Measurements from ENCODE around the gene MAGEA8. TPM values are rescaled to one million over a fixed set of nuclear protein-coding genes. Genes with fewer than 3 reads are reported as not detected.

Gene MAGEA8
- total RNA-seq, 1 experiment from 2014 or later: not detected

DNA sequence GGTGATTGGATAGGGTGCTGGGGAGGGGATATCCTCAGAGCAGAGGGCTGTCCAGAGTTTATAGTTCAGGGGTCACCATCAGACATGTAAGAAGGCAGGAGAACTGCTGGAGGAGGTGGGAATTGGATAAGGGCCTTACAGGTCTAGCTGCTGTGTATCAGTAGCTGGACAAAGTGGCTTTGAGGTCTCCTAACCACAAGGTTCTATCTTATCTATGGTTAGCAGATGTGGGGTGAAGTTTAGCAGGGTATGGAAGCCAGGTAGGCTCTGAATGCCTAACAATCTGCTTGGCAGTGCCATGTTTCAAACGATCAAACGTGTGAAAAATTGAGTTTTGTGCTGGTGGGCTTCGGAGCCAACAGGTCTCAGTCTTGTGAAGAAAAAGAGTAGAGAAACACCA, 32.1 kb upstream of the MAGEA8 start:
- H3K4ac ChIP-seq (ENCODE audit: low read depth, low read length): no peak overlapping the region
- H3K23ac ChIP-seq (ENCODE audit: insufficient read length, low read depth, low read length): no peak overlapping the region
- H3K9me3 Mint-ChIP-seq: peaks cover 73 to 80% of the 10 kb centered on the region in 2 experiments
- no peaks in the 10 kb centered on the region for H3K27me3 Mint-ChIP-seq (ENCODE audit: low read depth)
- H3K4me2 ChIP-seq (ENCODE audit: insufficient read depth, insufficient read length, low read length): no peak overlapping the region
- H3K4me3 Mint-ChIP-seq: no peak overlapping the region
- no peaks in the 10 kb centered on the region for H3K79me2 ChIP-seq (ENCODE audit: insufficient read depth, low read length)
- H3K36me3 Mint-ChIP-seq (ENCODE audit: insufficient read depth in 1 of 3, low read depth in 3 of 3): peaks cover 1 to 8% (median 3%) of the 10 kb centered on the region in 3 experiments; a peak in 5 of 7 replicates
- H2BK120ac ChIP-seq (ENCODE audit: low read depth, low read length, poor library complexity, severe bottlenecking): no peak overlapping the region
- H4K91ac ChIP-seq (ENCODE audit: insufficient read length, low read depth, low read length): no peak overlapping the region
- no peak for DNase-seq
- H2AFZ ChIP-seq (ENCODE audit: low read length): no peak overlapping the region
- no peaks in the 10 kb centered on the region for H3K27me3 ChIP-seq (ENCODE audit: insufficient read depth, low read length)
- H3K56ac ChIP-seq (ENCODE audit: insufficient read length, low read depth, low read length): no peak overlapping the region
- no peaks in the 10 kb centered on the region for H3K79me1 ChIP-seq (ENCODE audit: insufficient read depth, low read depth, low read length, poor library complexity, severe bottlenecking)
- no peak overlapping the region for H2BK15ac ChIP-seq (ENCODE audit: low read depth, low read length)
- H3K23me2 ChIP-seq (ENCODE audit: insufficient read length, low read depth, low read length, poor library complexity, severe bottlenecking): no peaks in the 10 kb centered on the region
- peaks cover 51% of the 10 kb centered on the region for H3K9me3 ChIP-seq (ENCODE audit: control insufficient read depth, low read depth, low read length)
- H3K9ac ChIP-seq (ENCODE audit: extremely low read depth, insufficient read length, low read length): no peak overlapping the region
- WGBS (ENCODE audit: extremely low coverage, insufficient read length, low lambda C conversion rate): no CpG with 5 or more reads among the region's 3 CpGs
- no peak overlapping the region for H3K27ac ChIP-seq (ENCODE audit: insufficient read length, low read depth, low read length)
- H2BK12ac ChIP-seq (ENCODE audit: insufficient read length, low read depth, low read length): no peak overlapping the region
- no peaks in the 10 kb centered on the region for H4K20me1 ChIP-seq (ENCODE audit: control insufficient read depth, insufficient read depth, insufficient read length)
- no peak overlapping the region for H4K5ac ChIP-seq (ENCODE audit: insufficient read length, low read depth, low read length)
- no peaks in the 10 kb centered on the region for H3K4me1 ChIP-seq (ENCODE audit: insufficient read depth, low read length)
- H3T11ph ChIP-seq (ENCODE audit: low read length): no peak overlapping the region
- no peak overlapping the region for H3K18ac ChIP-seq (ENCODE audit: insufficient read length, low read depth, low read length)
- H4K8ac ChIP-seq (replicated peaks; ENCODE audit: insufficient read length, low read depth, low read length): no peak overlapping the region
- no peak overlapping the region for H2BK5ac ChIP-seq (ENCODE audit: insufficient read length, low read length)
- no peak overlapping the region for H2AK5ac ChIP-seq (ENCODE audit: insufficient read length, low read length)
- no peak overlapping the region for H2BK20ac ChIP-seq (ENCODE audit: low read depth, low read length, poor library complexity, severe bottlenecking)
- peaks cover 15% of the 10 kb centered on the region in 2 experiments for H3K4me1 Mint-ChIP-seq
- no peak overlapping the region for H3K14ac ChIP-seq (ENCODE audit: insufficient read depth, low read length)
- TF ChIP-seq, protein P1, sequence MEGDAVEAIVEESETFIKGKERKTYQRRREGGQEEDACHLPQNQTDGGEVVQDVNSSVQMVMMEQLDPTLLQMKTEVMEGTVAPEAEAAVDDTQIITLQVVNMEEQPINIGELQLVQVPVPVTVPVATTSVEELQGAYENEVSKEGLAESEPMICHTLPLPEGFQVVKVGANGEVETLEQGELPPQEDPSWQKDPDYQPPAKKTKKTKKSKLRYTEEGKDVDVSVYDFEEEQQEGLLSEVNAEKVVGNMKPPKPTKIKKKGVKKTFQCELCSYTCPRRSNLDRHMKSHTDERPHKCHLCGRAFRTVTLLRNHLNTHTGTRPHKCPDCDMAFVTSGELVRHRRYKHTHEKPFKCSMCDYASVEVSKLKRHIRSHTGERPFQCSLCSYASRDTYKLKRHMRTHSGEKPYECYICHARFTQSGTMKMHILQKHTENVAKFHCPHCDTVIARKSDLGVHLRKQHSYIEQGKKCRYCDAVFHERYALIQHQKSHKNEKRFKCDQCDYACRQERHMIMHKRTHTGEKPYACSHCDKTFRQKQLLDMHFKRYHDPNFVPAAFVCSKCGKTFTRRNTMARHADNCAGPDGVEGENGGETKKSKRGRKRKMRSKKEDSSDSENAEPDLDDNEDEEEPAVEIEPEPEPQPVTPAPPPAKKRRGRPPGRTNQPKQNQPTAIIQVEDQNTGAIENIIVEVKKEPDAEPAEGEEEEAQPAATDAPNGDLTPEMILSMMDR (conservative IDR thresholded peaks at IDR 0.05): no peak
- H3K27ac Mint-ChIP-seq: no peak overlapping the region
